ENCODE results near the gene GPS1. TPM values are rescaled to one million over a fixed set of nuclear protein-coding genes. Genes with fewer than 3 reads are reported as not detected.

Gene GPS1
- total and polyA plus RNA-seq, 9 of the 15 experiments (the other 6 are each of a cell fraction or from before 2014, with no cell fraction given), result 3.1 to 167 (median 69.9) TPM

DNA sequence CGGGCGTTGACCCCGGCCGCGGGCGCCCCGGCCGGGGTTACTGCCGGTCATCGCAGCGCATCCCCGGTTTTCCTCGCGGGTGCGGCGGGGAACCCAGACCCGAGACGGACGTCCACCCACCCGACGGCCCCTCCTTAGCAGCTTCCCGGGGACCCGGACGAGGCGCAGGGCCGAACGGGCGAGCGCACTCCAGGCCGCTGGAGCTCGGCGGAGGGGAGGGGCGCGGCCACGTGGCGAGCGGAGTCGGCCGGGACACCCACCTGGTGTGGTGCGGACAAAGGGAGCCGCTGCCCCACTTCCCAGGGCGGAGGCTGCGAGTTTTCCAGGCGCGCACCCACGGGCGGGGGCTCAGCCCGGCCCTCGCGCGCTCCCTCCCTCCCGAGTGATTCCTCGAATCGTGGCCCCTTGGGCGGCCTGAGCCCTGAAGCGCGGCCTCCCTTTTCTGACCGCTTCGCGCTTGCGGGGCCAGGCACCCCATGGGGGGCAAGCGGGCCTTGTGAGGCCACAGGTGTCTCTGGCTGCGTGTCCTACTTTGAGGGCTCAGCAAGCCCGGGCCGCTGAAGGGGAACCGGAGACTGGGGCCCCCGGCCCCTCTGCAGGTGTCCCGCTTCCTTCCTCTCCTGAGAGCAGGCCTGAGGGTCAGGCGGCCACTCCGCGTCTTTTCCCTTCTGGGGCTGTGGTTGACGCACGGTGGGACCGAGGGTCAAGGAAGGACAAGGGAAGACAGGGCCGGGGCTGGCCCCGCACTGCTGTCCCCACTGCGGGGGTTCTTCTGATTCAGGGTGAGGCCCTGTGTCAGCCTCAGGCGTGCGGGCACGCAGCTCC is 47.5 kb downstream of the GPS1 start (continued):
- TF ChIP-seq, protein P1, sequence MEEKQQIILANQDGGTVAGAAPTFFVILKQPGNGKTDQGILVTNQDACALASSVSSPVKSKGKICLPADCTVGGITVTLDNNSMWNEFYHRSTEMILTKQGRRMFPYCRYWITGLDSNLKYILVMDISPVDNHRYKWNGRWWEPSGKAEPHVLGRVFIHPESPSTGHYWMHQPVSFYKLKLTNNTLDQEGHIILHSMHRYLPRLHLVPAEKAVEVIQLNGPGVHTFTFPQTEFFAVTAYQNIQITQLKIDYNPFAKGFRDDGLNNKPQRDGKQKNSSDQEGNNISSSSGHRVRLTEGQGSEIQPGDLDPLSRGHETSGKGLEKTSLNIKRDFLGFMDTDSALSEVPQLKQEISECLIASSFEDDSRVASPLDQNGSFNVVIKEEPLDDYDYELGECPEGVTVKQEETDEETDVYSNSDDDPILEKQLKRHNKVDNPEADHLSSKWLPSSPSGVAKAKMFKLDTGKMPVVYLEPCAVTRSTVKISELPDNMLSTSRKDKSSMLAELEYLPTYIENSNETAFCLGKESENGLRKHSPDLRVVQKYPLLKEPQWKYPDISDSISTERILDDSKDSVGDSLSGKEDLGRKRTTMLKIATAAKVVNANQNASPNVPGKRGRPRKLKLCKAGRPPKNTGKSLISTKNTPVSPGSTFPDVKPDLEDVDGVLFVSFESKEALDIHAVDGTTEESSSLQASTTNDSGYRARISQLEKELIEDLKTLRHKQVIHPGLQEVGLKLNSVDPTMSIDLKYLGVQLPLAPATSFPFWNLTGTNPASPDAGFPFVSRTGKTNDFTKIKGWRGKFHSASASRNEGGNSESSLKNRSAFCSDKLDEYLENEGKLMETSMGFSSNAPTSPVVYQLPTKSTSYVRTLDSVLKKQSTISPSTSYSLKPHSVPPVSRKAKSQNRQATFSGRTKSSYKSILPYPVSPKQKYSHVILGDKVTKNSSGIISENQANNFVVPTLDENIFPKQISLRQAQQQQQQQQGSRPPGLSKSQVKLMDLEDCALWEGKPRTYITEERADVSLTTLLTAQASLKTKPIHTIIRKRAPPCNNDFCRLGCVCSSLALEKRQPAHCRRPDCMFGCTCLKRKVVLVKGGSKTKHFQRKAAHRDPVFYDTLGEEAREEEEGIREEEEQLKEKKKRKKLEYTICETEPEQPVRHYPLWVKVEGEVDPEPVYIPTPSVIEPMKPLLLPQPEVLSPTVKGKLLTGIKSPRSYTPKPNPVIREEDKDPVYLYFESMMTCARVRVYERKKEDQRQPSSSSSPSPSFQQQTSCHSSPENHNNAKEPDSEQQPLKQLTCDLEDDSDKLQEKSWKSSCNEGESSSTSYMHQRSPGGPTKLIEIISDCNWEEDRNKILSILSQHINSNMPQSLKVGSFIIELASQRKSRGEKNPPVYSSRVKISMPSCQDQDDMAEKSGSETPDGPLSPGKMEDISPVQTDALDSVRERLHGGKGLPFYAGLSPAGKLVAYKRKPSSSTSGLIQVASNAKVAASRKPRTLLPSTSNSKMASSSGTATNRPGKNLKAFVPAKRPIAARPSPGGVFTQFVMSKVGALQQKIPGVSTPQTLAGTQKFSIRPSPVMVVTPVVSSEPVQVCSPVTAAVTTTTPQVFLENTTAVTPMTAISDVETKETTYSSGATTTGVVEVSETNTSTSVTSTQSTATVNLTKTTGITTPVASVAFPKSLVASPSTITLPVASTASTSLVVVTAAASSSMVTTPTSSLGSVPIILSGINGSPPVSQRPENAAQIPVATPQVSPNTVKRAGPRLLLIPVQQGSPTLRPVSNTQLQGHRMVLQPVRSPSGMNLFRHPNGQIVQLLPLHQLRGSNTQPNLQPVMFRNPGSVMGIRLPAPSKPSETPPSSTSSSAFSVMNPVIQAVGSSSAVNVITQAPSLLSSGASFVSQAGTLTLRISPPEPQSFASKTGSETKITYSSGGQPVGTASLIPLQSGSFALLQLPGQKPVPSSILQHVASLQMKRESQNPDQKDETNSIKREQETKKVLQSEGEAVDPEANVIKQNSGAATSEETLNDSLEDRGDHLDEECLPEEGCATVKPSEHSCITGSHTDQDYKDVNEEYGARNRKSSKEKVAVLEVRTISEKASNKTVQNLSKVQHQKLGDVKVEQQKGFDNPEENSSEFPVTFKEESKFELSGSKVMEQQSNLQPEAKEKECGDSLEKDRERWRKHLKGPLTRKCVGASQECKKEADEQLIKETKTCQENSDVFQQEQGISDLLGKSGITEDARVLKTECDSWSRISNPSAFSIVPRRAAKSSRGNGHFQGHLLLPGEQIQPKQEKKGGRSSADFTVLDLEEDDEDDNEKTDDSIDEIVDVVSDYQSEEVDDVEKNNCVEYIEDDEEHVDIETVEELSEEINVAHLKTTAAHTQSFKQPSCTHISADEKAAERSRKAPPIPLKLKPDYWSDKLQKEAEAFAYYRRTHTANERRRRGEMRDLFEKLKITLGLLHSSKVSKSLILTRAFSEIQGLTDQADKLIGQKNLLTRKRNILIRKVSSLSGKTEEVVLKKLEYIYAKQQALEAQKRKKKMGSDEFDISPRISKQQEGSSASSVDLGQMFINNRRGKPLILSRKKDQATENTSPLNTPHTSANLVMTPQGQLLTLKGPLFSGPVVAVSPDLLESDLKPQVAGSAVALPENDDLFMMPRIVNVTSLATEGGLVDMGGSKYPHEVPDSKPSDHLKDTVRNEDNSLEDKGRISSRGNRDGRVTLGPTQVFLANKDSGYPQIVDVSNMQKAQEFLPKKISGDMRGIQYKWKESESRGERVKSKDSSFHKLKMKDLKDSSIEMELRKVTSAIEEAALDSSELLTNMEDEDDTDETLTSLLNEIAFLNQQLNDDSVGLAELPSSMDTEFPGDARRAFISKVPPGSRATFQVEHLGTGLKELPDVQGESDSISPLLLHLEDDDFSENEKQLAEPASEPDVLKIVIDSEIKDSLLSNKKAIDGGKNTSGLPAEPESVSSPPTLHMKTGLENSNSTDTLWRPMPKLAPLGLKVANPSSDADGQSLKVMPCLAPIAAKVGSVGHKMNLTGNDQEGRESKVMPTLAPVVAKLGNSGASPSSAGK (IDR thresholded peaks at IDR 0.05), result peak; percentile 93
- TF ChIP-seq HOMEZ (CRISPR knock-in tag; IDR thresholded peaks at IDR 0.05) (0 out of 2 replicates have a peak, but pooled peaks have one; percentile 45), STAT5B (CRISPR knock-in tag; IDR thresholded peaks at IDR 0.05) (no peak), FOXJ2 (tag; IDR thresholded peaks at IDR 0.05) (no peak), RBFOX2 (IDR thresholded peaks at IDR 0.05; ENCODE audit: low read depth, low read length) (peak; percentile 83), NR3C1 (CRISPR knock-in tag; IDR thresholded peaks at IDR 0.05) (peak; percentile 60; the same call in 1 of the 2 replicates), ZNF589 (CRISPR knock-in tag; IDR thresholded peaks at IDR 0.05; ENCODE audit: low read depth) (peak; percentile 45; the same call in 1 of the 2 replicates), HMG20B (CRISPR knock-in tag; IDR thresholded peaks at IDR 0.05) (0 out of 2 replicates have a peak, but pooled peaks have one; percentile 36), ZNF354B (CRISPR knock-in tag; IDR thresholded peaks at IDR 0.05) (no peak), SAP30 (IDR thresholded peaks at IDR 0.05; ENCODE audit: borderline replicate concordance, insufficient read depth, low read depth, low read length, poor library complexity, severe bottlenecking) (peak; percentile 50), MXI1 (IDR thresholded peaks at IDR 0.05; ENCODE audit: low read depth, low read length) (no peak; the same call in 1 of the 2 replicates), CBFB (CRISPR knock-in tag; IDR thresholded peaks at IDR 0.05) (no peak), PRMT5 (CRISPR knock-in tag; IDR thresholded peaks at IDR 0.05) (no peak), TBP (optimal IDR thresholded peaks at IDR 0.05; ENCODE audit: low read depth, low read length) (no peak), EGR1 (conservative IDR thresholded peaks at IDR 0.05) (peak; percentile 33; the same call in 1 of the 2 replicates)

Data from K562 (cell line).